ENCODE measurements around the gene SORBS1. TPM values are rescaled to one million over a fixed set of nuclear protein-coding genes. Genes with fewer than 3 reads are reported as not detected.

Gene SORBS1
- total and polyA plus RNA-seq, 4 donors = 33.2 to 71.3 (median 44.1) TPM

DNA sequence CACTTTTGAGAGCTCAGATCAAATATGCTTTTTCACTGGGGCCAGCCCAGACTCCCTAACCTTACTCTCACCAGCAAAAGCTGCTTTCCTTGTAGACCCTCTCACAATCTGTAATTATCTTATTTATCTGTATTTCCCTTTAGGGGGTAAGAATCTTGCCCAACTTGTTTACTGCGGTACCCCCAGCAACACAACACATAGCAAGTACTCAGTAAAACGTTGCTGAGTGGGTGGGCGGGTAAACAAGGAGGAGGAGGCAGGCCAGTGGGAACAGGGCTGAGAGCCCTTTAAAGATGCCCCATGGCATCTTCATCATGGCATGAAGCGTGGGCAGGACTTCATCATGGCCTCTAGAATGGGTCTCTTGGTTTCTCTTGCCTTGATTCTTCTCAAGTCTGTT, 64.2 kb downstream of the SORBS1 start:
- Histone ChIP-seq H3K4me3 (ENCODE audit: low read depth in 1 of 3, low read length in 3 of 3) (no peak overlapping the region), H3K27me3 (ENCODE audit: control insufficient read depth in 4 of 4, insufficient read depth in 4 of 4, low read length in 3 of 4) (no peaks in the 10 kb centered on the region), H3K9me3 (ENCODE audit: control insufficient read depth in 4 of 4, low read length in 3 of 4) (no peaks in the 10 kb centered on the region), H3K27ac (ENCODE audit: low read depth in 1 of 2, low read length in 2 of 2) (no peak overlapping the region), H3K9ac (ENCODE audit: low read depth in 1 of 2, low read length in 2 of 2) (no peak overlapping the region), H3K36me3 (ENCODE audit: control insufficient read depth in 4 of 4, insufficient read depth in 3 of 4, low read depth in 1 of 4, low read length in 3 of 4) (no peaks in the 10 kb centered on the region), H3K4me1 (ENCODE audit: control insufficient read depth in 4 of 4, insufficient read depth in 4 of 4, low read length in 3 of 4) (peaks cover 10 to 35% (median 28%) of the 10 kb centered on the region in 4 donors)
- TF ChIP-seq FOXA1 (IDR thresholded peaks at IDR 0.05) = no peak
- TF ChIP-seq, protein P1, sequence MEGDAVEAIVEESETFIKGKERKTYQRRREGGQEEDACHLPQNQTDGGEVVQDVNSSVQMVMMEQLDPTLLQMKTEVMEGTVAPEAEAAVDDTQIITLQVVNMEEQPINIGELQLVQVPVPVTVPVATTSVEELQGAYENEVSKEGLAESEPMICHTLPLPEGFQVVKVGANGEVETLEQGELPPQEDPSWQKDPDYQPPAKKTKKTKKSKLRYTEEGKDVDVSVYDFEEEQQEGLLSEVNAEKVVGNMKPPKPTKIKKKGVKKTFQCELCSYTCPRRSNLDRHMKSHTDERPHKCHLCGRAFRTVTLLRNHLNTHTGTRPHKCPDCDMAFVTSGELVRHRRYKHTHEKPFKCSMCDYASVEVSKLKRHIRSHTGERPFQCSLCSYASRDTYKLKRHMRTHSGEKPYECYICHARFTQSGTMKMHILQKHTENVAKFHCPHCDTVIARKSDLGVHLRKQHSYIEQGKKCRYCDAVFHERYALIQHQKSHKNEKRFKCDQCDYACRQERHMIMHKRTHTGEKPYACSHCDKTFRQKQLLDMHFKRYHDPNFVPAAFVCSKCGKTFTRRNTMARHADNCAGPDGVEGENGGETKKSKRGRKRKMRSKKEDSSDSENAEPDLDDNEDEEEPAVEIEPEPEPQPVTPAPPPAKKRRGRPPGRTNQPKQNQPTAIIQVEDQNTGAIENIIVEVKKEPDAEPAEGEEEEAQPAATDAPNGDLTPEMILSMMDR (IDR thresholded peaks at IDR 0.05; ENCODE audit: low read depth, low read length, missing input control) = no peak
- 57% methylated on average over 4 of the region's 4 CpGs for WGBS
- no peak for DNase-seq (ENCODE audit: low spot score)

DNA sequence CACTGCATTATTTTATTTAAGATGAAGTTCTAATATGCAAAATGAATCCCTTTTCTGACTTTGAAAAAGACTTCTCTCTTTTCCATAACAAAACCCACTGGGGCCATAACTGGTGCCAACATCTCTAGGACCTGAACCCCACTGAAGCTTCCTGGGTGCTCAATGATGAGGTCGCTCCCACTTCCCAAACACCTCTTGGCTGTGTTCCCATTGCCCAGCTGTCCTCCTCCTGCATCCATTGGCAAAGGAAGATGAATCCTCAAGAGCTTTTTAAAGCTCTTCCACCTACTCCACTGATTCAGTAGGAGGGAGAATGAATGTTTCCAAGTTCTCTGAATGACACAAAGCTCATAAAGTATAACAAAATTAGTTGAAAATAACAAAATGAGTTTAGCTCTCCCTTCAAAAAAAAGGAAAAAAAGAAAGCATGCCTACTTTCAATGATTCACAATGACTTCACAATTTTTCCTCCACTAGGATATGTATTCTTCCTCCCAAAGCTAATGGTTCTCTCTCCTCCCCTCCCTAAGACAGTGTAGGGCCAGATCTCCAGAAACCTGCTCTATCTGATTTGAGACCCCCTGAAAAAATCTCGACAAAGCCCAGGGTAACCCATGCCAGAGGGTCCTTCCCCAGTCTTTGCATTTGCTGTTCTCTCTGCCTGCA, 64.8 kb downstream of the SORBS1 start:
- Histone ChIP-seq H3K27ac (ENCODE audit: low read depth in 1 of 2, low read length in 2 of 2) (no peak overlapping the region), H3K27me3 (ENCODE audit: control insufficient read depth in 4 of 4, insufficient read depth in 4 of 4, low read length in 3 of 4) (no peaks in the 10 kb centered on the region), H3K36me3 (ENCODE audit: control insufficient read depth in 4 of 4, insufficient read depth in 3 of 4, low read depth in 1 of 4, low read length in 3 of 4) (no peaks in the 10 kb centered on the region), H3K4me3 (ENCODE audit: low read depth in 1 of 3, low read length in 3 of 3) (no peak overlapping the region), H3K9me3 (ENCODE audit: control insufficient read depth in 4 of 4, low read length in 3 of 4) (no peaks in the 10 kb centered on the region), H3K4me1 (ENCODE audit: control insufficient read depth in 4 of 4, insufficient read depth in 4 of 4, low read length in 3 of 4) (peaks cover 10 to 29% (median 22%) of the 10 kb centered on the region in 4 donors), H3K9ac (ENCODE audit: low read depth in 1 of 2, low read length in 2 of 2) (no peak overlapping the region)
- no peak for DNase-seq (ENCODE audit: low spot score)
- WGBS = 80% methylated on average over 2 of the region's 2 CpGs
- TF ChIP-seq, protein P2, sequence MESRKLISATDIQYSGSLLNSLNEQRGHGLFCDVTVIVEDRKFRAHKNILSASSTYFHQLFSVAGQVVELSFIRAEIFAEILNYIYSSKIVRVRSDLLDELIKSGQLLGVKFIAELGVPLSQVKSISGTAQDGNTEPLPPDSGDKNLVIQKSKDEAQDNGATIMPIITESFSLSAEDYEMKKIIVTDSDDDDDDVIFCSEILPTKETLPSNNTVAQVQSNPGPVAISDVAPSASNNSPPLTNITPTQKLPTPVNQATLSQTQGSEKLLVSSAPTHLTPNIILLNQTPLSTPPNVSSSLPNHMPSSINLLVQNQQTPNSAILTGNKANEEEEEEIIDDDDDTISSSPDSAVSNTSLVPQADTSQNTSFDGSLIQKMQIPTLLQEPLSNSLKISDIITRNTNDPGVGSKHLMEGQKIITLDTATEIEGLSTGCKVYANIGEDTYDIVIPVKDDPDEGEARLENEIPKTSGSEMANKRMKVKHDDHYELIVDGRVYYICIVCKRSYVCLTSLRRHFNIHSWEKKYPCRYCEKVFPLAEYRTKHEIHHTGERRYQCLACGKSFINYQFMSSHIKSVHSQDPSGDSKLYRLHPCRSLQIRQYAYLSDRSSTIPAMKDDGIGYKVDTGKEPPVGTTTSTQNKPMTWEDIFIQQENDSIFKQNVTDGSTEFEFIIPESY (IDR thresholded peaks at IDR 0.05) = no peak
- TF ChIP-seq RXRA (IDR thresholded peaks at IDR 0.05) (no peak), NR2F2 (IDR thresholded peaks at IDR 0.05) (no peak), FOXA2 (IDR thresholded peaks at IDR 0.05) (no peak), HNF4A (conservative IDR thresholded peaks at IDR 0.05) (no peak), RAD21 (IDR thresholded peaks at IDR 0.05) (no peak), HNF4G (IDR thresholded peaks at IDR 0.05) (no peak)
- TF ChIP-seq, protein P1 (IDR thresholded peaks at IDR 0.05; ENCODE audit: low read depth, low read length, missing input control) = no peak
- TF ChIP-seq, protein P3, sequence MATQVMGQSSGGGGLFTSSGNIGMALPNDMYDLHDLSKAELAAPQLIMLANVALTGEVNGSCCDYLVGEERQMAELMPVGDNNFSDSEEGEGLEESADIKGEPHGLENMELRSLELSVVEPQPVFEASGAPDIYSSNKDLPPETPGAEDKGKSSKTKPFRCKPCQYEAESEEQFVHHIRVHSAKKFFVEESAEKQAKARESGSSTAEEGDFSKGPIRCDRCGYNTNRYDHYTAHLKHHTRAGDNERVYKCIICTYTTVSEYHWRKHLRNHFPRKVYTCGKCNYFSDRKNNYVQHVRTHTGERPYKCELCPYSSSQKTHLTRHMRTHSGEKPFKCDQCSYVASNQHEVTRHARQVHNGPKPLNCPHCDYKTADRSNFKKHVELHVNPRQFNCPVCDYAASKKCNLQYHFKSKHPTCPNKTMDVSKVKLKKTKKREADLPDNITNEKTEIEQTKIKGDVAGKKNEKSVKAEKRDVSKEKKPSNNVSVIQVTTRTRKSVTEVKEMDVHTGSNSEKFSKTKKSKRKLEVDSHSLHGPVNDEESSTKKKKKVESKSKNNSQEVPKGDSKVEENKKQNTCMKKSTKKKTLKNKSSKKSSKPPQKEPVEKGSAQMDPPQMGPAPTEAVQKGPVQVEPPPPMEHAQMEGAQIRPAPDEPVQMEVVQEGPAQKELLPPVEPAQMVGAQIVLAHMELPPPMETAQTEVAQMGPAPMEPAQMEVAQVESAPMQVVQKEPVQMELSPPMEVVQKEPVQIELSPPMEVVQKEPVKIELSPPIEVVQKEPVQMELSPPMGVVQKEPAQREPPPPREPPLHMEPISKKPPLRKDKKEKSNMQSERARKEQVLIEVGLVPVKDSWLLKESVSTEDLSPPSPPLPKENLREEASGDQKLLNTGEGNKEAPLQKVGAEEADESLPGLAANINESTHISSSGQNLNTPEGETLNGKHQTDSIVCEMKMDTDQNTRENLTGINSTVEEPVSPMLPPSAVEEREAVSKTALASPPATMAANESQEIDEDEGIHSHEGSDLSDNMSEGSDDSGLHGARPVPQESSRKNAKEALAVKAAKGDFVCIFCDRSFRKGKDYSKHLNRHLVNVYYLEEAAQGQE (IDR thresholded peaks at IDR 0.05) = no peak

Data from liver (tissue), 9 donors.